Heart left ventricle (tissue), 16 donors: ENCODE measurements around the gene GAREM1. TPM values are rescaled to one million over a fixed set of nuclear protein-coding genes. Genes with fewer than 3 reads are reported as not detected.

ENCODE experiments used
- ATAC-seq, 4 donors: fragments of 200-7000 bp; cut with Tn5 transposase; one replicate each; pipeline ENCODE4 v1.9.1; 2020 to 2022; ENCODE audit warnings: moderate library complexity in 4 of 4, mild to moderate bottlenecking in 3 of 4, moderate number of reproducible peaks in 1 of 4
- DNase-seq, 5 donors: peaks; one replicate each; pipeline ENCODE4 v3.0.0-alpha.2; 2020
- H3K27ac ChIP-seq, 12 donors: fragments of 200-600 bp; sonication (generic) in 4 of 12; one replicate each; pipeline versions ENCODE4 v1.5.0 to v1.8.0; 2016 to 2022; ENCODE audit warnings: mild to moderate bottlenecking in 2 of 12
- H3K27me3 ChIP-seq, 9 donors: fragments of 200-600 bp; sonication (generic) in 2 of 9; one replicate each; pipeline versions ENCODE4 v1.5.1 to v1.8.0; 2016 to 2022; ENCODE audit warnings: mild to moderate bottlenecking in 3 of 9
- H3K36me3 ChIP-seq, 9 donors: fragments of 200-600 bp; sonication (generic) in 2 of 9; one replicate each; pipeline versions ENCODE4 v1.5.0 to v1.8.0; 2018 to 2022; ENCODE audit warnings: mild to moderate bottlenecking in 2 of 9
- H3K4me1 ChIP-seq, 12 donors: fragments of 200-600 bp; sonication (generic) in 4 of 12; one replicate each; pipeline versions ENCODE4 v1.5.0 to v1.8.0; 2016 to 2022; ENCODE audit warnings: mild to moderate bottlenecking in 3 of 12
- H3K4me3 ChIP-seq, 12 donors: fragments of 200-600 bp; sonication (generic) in 4 of 12; one replicate each; pipeline versions ENCODE4 v1.5.0 to v1.8.0; 2017 to 2022; ENCODE audit warnings: mild to moderate bottlenecking in 9 of 12, moderate library complexity in 4 of 12
- H3K9me3 ChIP-seq, 12 donors: fragments of 200-600 bp; sonication (generic) in 4 of 12; one replicate each; pipeline versions ENCODE4 v1.5.0 to v1.8.0; 2016 to 2022; ENCODE audit warnings: mild to moderate bottlenecking in 1 of 12
- POLR2A ChIP-seq, 2 donors: fragments of 450-650 bp; IDR thresholded peaks; one replicate each; pipeline ENCODE4 v1.6.1; 2017; ENCODE audit warnings: antibody characterized with exemption in 2 of 2, mild to moderate bottlenecking in 2 of 2, moderate library complexity in 2 of 2
- WGBS, 4 donors: extraction: QIAGEN DNeasy Blood & Tissue Kit in 2 of 4; methylation state at CpG; one replicate each; pipeline versions ENCODE4 v1.1.5 to v1.1.7; 2013 to 2018; 5-methylcytosine and 5-hydroxymethylcytosine counted together
- intact Hi-C, 10 donors: fragments of 100-400 bp; cut with DNase I; formaldehyde crosslinking; loops; one replicate each; pipeline versions ENCODE4 v1.11.1 to v1.14.2; 2022
- polyA plus RNA-seq, 2 donors: library from polyadenylated mRNA; stranded (reverse); fragments of 200-250 nt; gene quantifications; one replicate each; pipeline ENCODE4 v1.2.3, GENCODE V29; 2013
- total RNA-seq, 9 donors: library from RNA; depleted of rRNA in 2 of 9; stranded (reverse); fragments of >200 nt in 2 of 9; fragmentation: NEBNext Ultra II Directional in 3 of 9; extraction: Animal tissue kit (Norgen Biotek cat#: 25700) in 3 of 9; gene quantifications; one replicate each; pipeline versions ENCODE4 v1.1.0 to v1.2.4, GENCODE V29; 2016 to 2023
- TF ChIP-seq, protein P1 (sequence below), 12 donors: fragments of 200-600 bp; sonication (generic) in 4 of 12; IDR thresholded peaks; one replicate each; pipeline versions ENCODE4 v1.5.0 to v1.8.0; 2018 to 2022; ENCODE audit warnings: antibody characterized with exemption in 12 of 12, mild to moderate bottlenecking in 5 of 12
- donor health status: ischemic (EF 13 %, LVEDD 7.1; RV severe dilation, severe dysfunction).
- donor health status: healthy with polysubstance abuse.
- donor health status: DM: no; HTN: yes; CAD: no.
- donor health status: DM: no; HTN: no; CAD: no.
- donor health status: ischemic (EF 25% LVEDD 6.9; RV normal size, moderate dysfunction).
- donor health status: ischemic (EF 25% LVEDD 5.7; RV mildly dilated, moderate dysfunction).
- donor health status: healthy.
- donor health status: DM: yes; HTN: yes; CAD: no.
- donor health status: ischemic (EF 35%, LVEDD 5.7; RV mildly dilated, moderate dysfunction).
- donor health status: nonischemic (EF 11% LVEDD 7.7; RV severe dilation, severe dysfunction).
- donor health status: DM: yes; HTN: yes; CAD: no.
- donor health status: PGD.
- donor health status: ischemic (EF 29% LVEDD 5.4; RV normal size, mild dysfunction).
- donor health status: nonischemic (EF 23%, LVEDD 6.1; RV moderate dilation, normal function).

The GAREM1 gene
- total and polyA plus RNA-seq, 11 donors, result 1.8 to 28.8 (median 13.0) TPM

GRCh38 chr18:32310101-32310500 is 160.6 kb downstream of the GAREM1 start:
- Histone ChIP-seq H3K27ac (peak overlapping the region in 4 of 12 donors; percentile 4 to 31 (median 22)), H3K36me3 (no peaks in the 10 kb centered on the region), H3K9me3 (no peaks in the 10 kb centered on the region), H3K27me3 (no peaks in the 10 kb centered on the region), H3K4me3 (no peak overlapping the region), H3K4me1 (peaks cover 0 to 15% (median 7%) of the 10 kb centered on the region in 12 donors)
- intact Hi-C loops, result no loop called here
- 35 to 56% (median 41%) methylated on average over 5 of the region's 5 CpGs for WGBS, 4 donors
- peak in 2 of 4 donors; percentile 46 to 49 for ATAC-seq
- DNase-seq, result no peak
- no peak for TF ChIP-seq POLR2A (IDR thresholded peaks at IDR 0.05)
- TF ChIP-seq, protein P1, sequence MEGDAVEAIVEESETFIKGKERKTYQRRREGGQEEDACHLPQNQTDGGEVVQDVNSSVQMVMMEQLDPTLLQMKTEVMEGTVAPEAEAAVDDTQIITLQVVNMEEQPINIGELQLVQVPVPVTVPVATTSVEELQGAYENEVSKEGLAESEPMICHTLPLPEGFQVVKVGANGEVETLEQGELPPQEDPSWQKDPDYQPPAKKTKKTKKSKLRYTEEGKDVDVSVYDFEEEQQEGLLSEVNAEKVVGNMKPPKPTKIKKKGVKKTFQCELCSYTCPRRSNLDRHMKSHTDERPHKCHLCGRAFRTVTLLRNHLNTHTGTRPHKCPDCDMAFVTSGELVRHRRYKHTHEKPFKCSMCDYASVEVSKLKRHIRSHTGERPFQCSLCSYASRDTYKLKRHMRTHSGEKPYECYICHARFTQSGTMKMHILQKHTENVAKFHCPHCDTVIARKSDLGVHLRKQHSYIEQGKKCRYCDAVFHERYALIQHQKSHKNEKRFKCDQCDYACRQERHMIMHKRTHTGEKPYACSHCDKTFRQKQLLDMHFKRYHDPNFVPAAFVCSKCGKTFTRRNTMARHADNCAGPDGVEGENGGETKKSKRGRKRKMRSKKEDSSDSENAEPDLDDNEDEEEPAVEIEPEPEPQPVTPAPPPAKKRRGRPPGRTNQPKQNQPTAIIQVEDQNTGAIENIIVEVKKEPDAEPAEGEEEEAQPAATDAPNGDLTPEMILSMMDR (IDR thresholded peaks at IDR 0.05), result no peak

- Histone ChIP-seq H3K4me3 (no peak overlapping the region), H3K27me3 (no peaks in the 10 kb centered on the region), H3K4me1 (peaks cover 0 to 15% (median 7%) of the 10 kb centered on the region in 12 donors), H3K9me3 (no peaks in the 10 kb centered on the region), H3K27ac (peak overlapping the region in 5 of 12 donors; percentile 17 to 62 (median 31)), H3K36me3 (no peaks in the 10 kb centered on the region)
- 55 to 65% (median 63%) methylated on average over 3 of the region's 3 CpGs for WGBS, 4 donors
- ATAC-seq (peak; percentile 76 to 92 (median 91)), DNase-seq (no peak)
- TF ChIP-seq, protein P1 (IDR thresholded peaks at IDR 0.05), result no peak
- TF ChIP-seq POLR2A (IDR thresholded peaks at IDR 0.05), result no peak
- intact Hi-C loops, result no loop called here
Measured at GRCh38 chr18:32308493-32309120, 162.1 kb downstream of the GAREM1 start.

GRCh38 chr18:32303400-32303799 is 167.3 kb downstream of the GAREM1 start:
- 91 to 93% (median 91%) methylated on average over 4 of the region's 4 CpGs for WGBS, 4 donors
- intact Hi-C loops, result no loop called here

DNA sequence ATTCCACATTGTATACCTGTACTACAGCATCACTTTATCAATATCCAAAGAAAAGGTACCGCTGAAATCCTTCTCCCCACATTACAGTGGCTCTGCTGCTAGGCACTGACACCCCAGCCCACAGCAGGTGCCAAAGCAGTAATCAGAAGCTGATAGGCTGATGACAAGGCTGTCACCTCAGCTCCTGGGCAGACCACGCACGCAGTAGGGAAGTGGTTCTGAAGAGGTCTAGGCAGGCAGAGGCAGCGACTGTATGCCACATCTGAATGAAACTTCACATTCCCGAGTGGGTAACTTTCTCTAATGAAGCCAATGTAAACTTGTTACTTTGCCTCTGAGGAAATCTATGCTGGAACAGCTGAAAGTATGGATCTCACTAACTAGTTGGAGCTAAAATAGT is 167.9 kb downstream of the GAREM1 start:
- Histone ChIP-seq H3K36me3 (no peaks in the 10 kb centered on the region), H3K27ac (peak overlapping the region in 4 of 12 donors; percentile 9 to 29 (median 15)), H3K27me3 (no peaks in the 10 kb centered on the region), H3K4me3 (no peak overlapping the region), H3K4me1 (peaks cover 0 to 29% (median 15%) of the 10 kb centered on the region in 12 donors), H3K9me3 (no peaks in the 10 kb centered on the region)
- WGBS, 4 donors, result 49 to 59% (median 55%) methylated on average over 5 of the region's 5 CpGs
- TF ChIP-seq, protein P1 (IDR thresholded peaks at IDR 0.05), result no peak
- no peak for TF ChIP-seq POLR2A (IDR thresholded peaks at IDR 0.05)
- DNase-seq (peak in 1 of 5 donors; percentile 38), ATAC-seq (peak in 3 of 4 donors; percentile 48 to 68 (median 51))
- intact Hi-C loops, result no loop called here

More at GRCh38 chr18:32303400-32303799, 167.3 kb downstream of the GAREM1 start:
- no peaks in the 10 kb centered on the region for H3K36me3 ChIP-seq
- no peaks in the 10 kb centered on the region for H3K9me3 ChIP-seq
- peak overlapping the region in 2 of 12 donors; percentile 18 to 29 for H3K27ac ChIP-seq
- no peak for DNase-seq
- no peaks in the 10 kb centered on the region for H3K27me3 ChIP-seq
- ATAC-seq, result no peak
- H3K4me3 ChIP-seq, result no peak overlapping the region
- no peak for TF ChIP-seq POLR2A (IDR thresholded peaks at IDR 0.05)
- TF ChIP-seq, protein P1 (IDR thresholded peaks at IDR 0.05), result no peak
- peaks cover 0 to 26% (median 14%) of the 10 kb centered on the region in 12 donors for H3K4me1 ChIP-seq
